T-helper 2 cell treated with Interferon-gamma antibody and Interleukin-4, amounts not matched to agents 5 μg/mL and 100 μg/mL, for 36 hours (primary cell): ENCODE data around the gene RRP15.

Source experiments
- DNase-seq: peaks from one replicate; pipeline ENCODE4 v3.0.0; 2021; ENCODE audit warnings: low spot score
- H3K27ac Mint-ChIP-seq: one replicate; pipeline ENCODE4 v1.8.0; 2021; ENCODE audit warnings: mild to moderate bottlenecking, mixed read lengths
- H3K27me3 Mint-ChIP-seq: one replicate; pipeline ENCODE4 v1.8.0; 2021; ENCODE audit warnings: low read depth, mixed read lengths
- H3K36me3 Mint-ChIP-seq: one replicate; pipeline ENCODE4 v1.8.0; 2021; ENCODE audit warnings: low read depth, mixed read lengths
- H3K4me1 Mint-ChIP-seq: one replicate; pipeline ENCODE4 v1.8.0; 2021; ENCODE audit warnings: low read depth, mixed read lengths
- H3K4me3 Mint-ChIP-seq: one replicate; pipeline ENCODE4 v1.8.0; 2022; ENCODE audit warnings: mild to moderate bottlenecking, moderate library complexity, mixed read lengths
- H3K9me3 Mint-ChIP-seq: one replicate; pipeline ENCODE4 v1.8.0; 2021; ENCODE audit warnings: mixed read lengths

The RRP15 gene

GRCh38 chr1:218366322-218367052, 81.4 kb downstream of the RRP15 start:
- no peaks in the 10 kb centered on the region for H3K36me3 Mint-ChIP-seq
- no peaks in the 10 kb centered on the region for H3K4me1 Mint-ChIP-seq
- no peak overlapping the region for H3K27ac Mint-ChIP-seq
- DNase-seq, result no peak
- H3K9me3 Mint-ChIP-seq, result no peaks in the 10 kb centered on the region
- H3K27me3 Mint-ChIP-seq, result peaks cover 12% of the 10 kb centered on the region
- no peak overlapping the region for H3K4me3 Mint-ChIP-seq

GRCh38 chr1:218367118-218367517, 82.0 kb downstream of the RRP15 start:
- no peak for DNase-seq
- Mint-ChIP-seq H3K4me3 (no peak overlapping the region), H3K27ac (no peak overlapping the region), H3K9me3 (no peaks in the 10 kb centered on the region), H3K4me1 (no peaks in the 10 kb centered on the region), H3K36me3 (no peaks in the 10 kb centered on the region), H3K27me3 (peaks cover 18% of the 10 kb centered on the region)

- H3K36me3 Mint-ChIP-seq, result no peaks in the 10 kb centered on the region
- no peaks in the 10 kb centered on the region for H3K4me1 Mint-ChIP-seq
- H3K27me3 Mint-ChIP-seq, result peaks cover 24% of the 10 kb centered on the region
- no peaks in the 10 kb centered on the region for H3K9me3 Mint-ChIP-seq
- H3K4me3 Mint-ChIP-seq, result no peak overlapping the region
- DNase-seq, result no peak
- H3K27ac Mint-ChIP-seq, result no peak overlapping the region
Measured at GRCh38 chr1:218368686-218369085, 83.6 kb downstream of the RRP15 start.

GRCh38 chr1:218369688-218370511, 84.8 kb downstream of the RRP15 start:
- Mint-ChIP-seq H3K4me3 (no peak overlapping the region), H3K36me3 (no peaks in the 10 kb centered on the region), H3K9me3 (no peaks in the 10 kb centered on the region), H3K27me3 (peaks cover 29% of the 10 kb centered on the region), H3K27ac (no peak overlapping the region), H3K4me1 (no peaks in the 10 kb centered on the region)
- no peak for DNase-seq

- no peak for DNase-seq
- H3K9me3 Mint-ChIP-seq, result no peaks in the 10 kb centered on the region
- H3K36me3 Mint-ChIP-seq, result no peaks in the 10 kb centered on the region
- peaks cover 42% of the 10 kb centered on the region for H3K27me3 Mint-ChIP-seq
- no peak overlapping the region for H3K4me3 Mint-ChIP-seq
- H3K27ac Mint-ChIP-seq, result no peak overlapping the region
- H3K4me1 Mint-ChIP-seq, result peaks cover 6% of the 10 kb centered on the region
Measured at GRCh38 chr1:218371927-218372672, 87.0 kb downstream of the RRP15 start.

- Mint-ChIP-seq H3K9me3 (no peaks in the 10 kb centered on the region), H3K27ac (no peak overlapping the region), H3K36me3 (no peaks in the 10 kb centered on the region), H3K27me3 (peaks cover 48% of the 10 kb centered on the region), H3K4me1 (peaks cover 13% of the 10 kb centered on the region), H3K4me3 (no peak overlapping the region)
- no peak for DNase-seq
Measured at GRCh38 chr1:218374401-218375353, 89.6 kb downstream of the RRP15 start.

GRCh38 chr1:218376722-218377121, 91.6 kb downstream of the RRP15 start:
- H3K4me3 Mint-ChIP-seq, result no peak overlapping the region
- peaks cover 50% of the 10 kb centered on the region for H3K27me3 Mint-ChIP-seq

GRCh38 chr1:218377143-218377660, 92.1 kb downstream of the RRP15 start:
- H3K27ac Mint-ChIP-seq, result no peak overlapping the region
- H3K36me3 Mint-ChIP-seq, result no peaks in the 10 kb centered on the region
- H3K4me1 Mint-ChIP-seq, result peaks cover 13% of the 10 kb centered on the region
- DNase-seq, result peak; percentile 82
- no peak overlapping the region for H3K4me3 Mint-ChIP-seq
- H3K27me3 Mint-ChIP-seq, result peaks cover 46% of the 10 kb centered on the region
- no peaks in the 10 kb centered on the region for H3K9me3 Mint-ChIP-seq

More at GRCh38 chr1:218376722-218377121, 91.6 kb downstream of the RRP15 start:
- no peak for DNase-seq
- H3K27ac Mint-ChIP-seq, result no peak overlapping the region
- H3K36me3 Mint-ChIP-seq, result no peaks in the 10 kb centered on the region
- no peaks in the 10 kb centered on the region for H3K9me3 Mint-ChIP-seq
- H3K4me1 Mint-ChIP-seq, result peaks cover 13% of the 10 kb centered on the region

GRCh38 chr1:218380125-218380977, 95.3 kb downstream of the RRP15 start:
- H3K4me1 Mint-ChIP-seq, result peaks cover 13% of the 10 kb centered on the region
- H3K9me3 Mint-ChIP-seq, result no peaks in the 10 kb centered on the region
- DNase-seq, result no peak
- no peaks in the 10 kb centered on the region for H3K36me3 Mint-ChIP-seq
- H3K27ac Mint-ChIP-seq, result no peak overlapping the region
- no peak overlapping the region for H3K4me3 Mint-ChIP-seq
- peaks cover 47% of the 10 kb centered on the region for H3K27me3 Mint-ChIP-seq

GRCh38 chr1:218382261-218382660, 97.2 kb downstream of the RRP15 start:
- Mint-ChIP-seq H3K27me3 (peaks cover 46% of the 10 kb centered on the region), H3K36me3 (no peaks in the 10 kb centered on the region), H3K9me3 (no peaks in the 10 kb centered on the region), H3K4me3 (no peak overlapping the region), H3K4me1 (peaks cover 6% of the 10 kb centered on the region), H3K27ac (no peak overlapping the region)
- DNase-seq, result no peak

- H3K9me3 Mint-ChIP-seq, result no peaks in the 10 kb centered on the region
- no peaks in the 10 kb centered on the region for H3K36me3 Mint-ChIP-seq
- no peaks in the 10 kb centered on the region for H3K4me1 Mint-ChIP-seq
- no peak for DNase-seq
- H3K27ac Mint-ChIP-seq, result no peak overlapping the region
- peaks cover 46% of the 10 kb centered on the region for H3K27me3 Mint-ChIP-seq
- no peak overlapping the region for H3K4me3 Mint-ChIP-seq
Measured at GRCh38 chr1:218383051-218383450, 98.0 kb downstream of the RRP15 start.

- peaks cover 43% of the 10 kb centered on the region for H3K27me3 Mint-ChIP-seq
- H3K4me3 Mint-ChIP-seq, result no peak overlapping the region
- H3K4me1 Mint-ChIP-seq, result no peaks in the 10 kb centered on the region
- H3K36me3 Mint-ChIP-seq, result no peaks in the 10 kb centered on the region
- no peaks in the 10 kb centered on the region for H3K9me3 Mint-ChIP-seq
- no peak overlapping the region for H3K27ac Mint-ChIP-seq
- no peak for DNase-seq
Measured at GRCh38 chr1:218383681-218384080, 98.6 kb downstream of the RRP15 start.
